ENCODE measurements around the gene SLC39A2. TPM values are rescaled to one million over a fixed set of nuclear protein-coding genes. Genes with fewer than 3 reads are reported as not detected.
A peak's percentile ranks its signal among the peaks of the same experiment; 100 is the strongest.

Gene SLC39A2
- polyA plus RNA-seq, 1 donor (not counting 4 experiments of a cell fraction or from before 2014, with no cell fraction given), result 0.94 TPM

DNA sequence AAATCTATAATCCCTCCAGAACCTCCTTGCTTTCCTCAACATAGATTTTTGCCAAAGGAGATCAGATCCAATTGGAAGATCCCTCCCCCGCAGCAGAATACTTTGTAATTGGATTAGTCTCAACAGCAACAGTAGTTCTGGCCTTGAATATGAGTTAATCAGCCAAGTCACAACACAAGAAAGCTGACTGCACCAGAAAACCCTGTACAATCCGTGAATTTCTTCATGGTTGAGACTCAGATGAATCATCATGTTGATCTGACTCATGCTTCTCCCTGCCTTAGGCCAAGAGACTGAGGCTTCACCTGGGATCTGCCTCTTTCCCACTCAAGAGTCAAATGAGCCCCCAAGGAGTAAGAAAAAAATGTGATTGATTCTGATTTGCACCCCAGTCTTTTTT lies 12.3 kb upstream of the SLC39A2 start:
- H3K79me2 ChIP-seq (ENCODE audit: control insufficient read depth, insufficient read depth, low read length), result peaks cover 19% of the 10 kb centered on the region
- peak; percentile 82 for DNase-seq (ENCODE audit: low read depth, low spot score)
- dilution Hi-C loops (cut with MboI; ENCODE audit: extremely low pct_ligation_motif_present, low sequenced_read_pairs), result no loop called here
- TF ChIP-seq EZH2 (IDR thresholded peaks at IDR 0.05; ENCODE audit: low read length) (no peak), CTCF (optimal IDR thresholded peaks at IDR 0.05 in 1 of 3, IDR thresholded peaks at IDR 0.05 in 1 of 3, conservative IDR thresholded peaks at IDR 0.05 in 1 of 3; ENCODE audit: extremely low read depth in 1 of 3, insufficient read depth in 2 of 3, low read length in 3 of 3) (no peak)
- no peaks in the 10 kb centered on the region for H3K9me1 ChIP-seq (ENCODE audit: control insufficient read depth, extremely low read depth, insufficient read depth, low read length)
- H3K9ac ChIP-seq (ENCODE audit: control insufficient read depth, extremely low read depth, insufficient read depth, low read length), result peak overlapping the region; percentile 43
- no peaks in the 10 kb centered on the region for H3K27me3 ChIP-seq (ENCODE audit: control insufficient read depth, extremely low read depth, insufficient read depth, low read length)
- H3K36me3 ChIP-seq (ENCODE audit: control insufficient read depth in 2 of 2, extremely low read depth in 1 of 2, insufficient read depth in 2 of 2, low read length in 2 of 2), result peaks cover 0 to under 1% of the 10 kb centered on the region in 2 experiments
- no peaks in the 10 kb centered on the region for H3K9me3 ChIP-seq (ENCODE audit: control insufficient read depth, low read depth, low read length)
- H3K4me1 ChIP-seq (ENCODE audit: control insufficient read depth, extremely low read depth, insufficient read depth, low read length), result peaks cover 33% of the 10 kb centered on the region
- H3K27ac ChIP-seq (ENCODE audit: control insufficient read depth, insufficient read depth, low read length), result peak overlapping the region; percentile 81
- FAIRE-seq, result peak; percentile 91
- H3K4me2 ChIP-seq (ENCODE audit: control insufficient read depth, extremely low read depth, insufficient read depth, low read depth, low read length), result peak overlapping the region; percentile 77
- no peaks in the 10 kb centered on the region for H4K20me1 ChIP-seq (ENCODE audit: control insufficient read depth, extremely low read depth, insufficient read depth, low read length)
- H3K4me3 ChIP-seq (ENCODE audit: control insufficient read depth in 2 of 3, extremely low read depth in 1 of 3, insufficient read depth in 2 of 3, low read depth in 1 of 3, low read length in 3 of 3), result peak overlapping the region in 2 of 3 experiments; percentile 22 to 25
- H2AFZ ChIP-seq (ENCODE audit: control insufficient read depth, low read length), result peak overlapping the region; percentile 45

- peak overlapping the region; percentile 49 for H2AFZ ChIP-seq (ENCODE audit: control insufficient read depth, low read length)
- peaks cover 25% of the 10 kb centered on the region for H3K79me2 ChIP-seq (ENCODE audit: control insufficient read depth, insufficient read depth, low read length)
- peak overlapping the region; percentile 83 for H3K27ac ChIP-seq (ENCODE audit: control insufficient read depth, insufficient read depth, low read length)
- dilution Hi-C loops (cut with MboI; ENCODE audit: extremely low pct_ligation_motif_present, low sequenced_read_pairs), result no loop called here
- H3K9me3 ChIP-seq (ENCODE audit: control insufficient read depth, low read depth, low read length), result no peaks in the 10 kb centered on the region
- FAIRE-seq (no peak), DNase-seq (ENCODE audit: low read depth, low spot score) (no peak)
- peak overlapping the region in 2 of 3 experiments; percentile 29 to 57 for H3K4me3 ChIP-seq (ENCODE audit: control insufficient read depth in 2 of 3, extremely low read depth in 1 of 3, insufficient read depth in 2 of 3, low read depth in 1 of 3, low read length in 3 of 3)
- peak overlapping the region; percentile 66 for H3K4me2 ChIP-seq (ENCODE audit: control insufficient read depth, extremely low read depth, insufficient read depth, low read depth, low read length)
- no peaks in the 10 kb centered on the region for H3K9me1 ChIP-seq (ENCODE audit: control insufficient read depth, extremely low read depth, insufficient read depth, low read length)
- H3K4me1 ChIP-seq (ENCODE audit: control insufficient read depth, extremely low read depth, insufficient read depth, low read length), result peaks cover 33% of the 10 kb centered on the region
- peak overlapping the region; percentile 56 for H3K9ac ChIP-seq (ENCODE audit: control insufficient read depth, extremely low read depth, insufficient read depth, low read length)
- TF ChIP-seq EZH2 (IDR thresholded peaks at IDR 0.05; ENCODE audit: low read length) (no peak), CTCF (optimal IDR thresholded peaks at IDR 0.05 in 1 of 3, IDR thresholded peaks at IDR 0.05 in 1 of 3, conservative IDR thresholded peaks at IDR 0.05 in 1 of 3; ENCODE audit: extremely low read depth in 1 of 3, insufficient read depth in 2 of 3, low read length in 3 of 3) (no peak)
- H3K27me3 ChIP-seq (ENCODE audit: control insufficient read depth, extremely low read depth, insufficient read depth, low read length), result no peaks in the 10 kb centered on the region
- H4K20me1 ChIP-seq (ENCODE audit: control insufficient read depth, extremely low read depth, insufficient read depth, low read length), result no peaks in the 10 kb centered on the region
- H3K36me3 ChIP-seq (ENCODE audit: control insufficient read depth in 2 of 2, extremely low read depth in 1 of 2, insufficient read depth in 2 of 2, low read length in 2 of 2), result peaks cover 5 to 9% of the 10 kb centered on the region in 2 experiments
Measured at GRCh38 chr14:20988717-20989470, 10.2 kb upstream of the SLC39A2 start.

Measured in keratinocyte (primary cell).